Keratinocyte (primary cell): Measurements from ENCODE around the gene NDEL1.

Experiments
- EZH2 ChIP-seq: IDR thresholded peaks from one replicate; pipeline ENCODE4 v1.6.1; 2012; ENCODE audit warnings: inconsistent platforms, mild to moderate bottlenecking, low read length, moderate library complexity
- TF ChIP-seq, protein P1 (sequence below), 3 experiments: IDR thresholded peaks in 1 of 3; conservative IDR thresholded peaks in 1 of 3; optimal IDR thresholded peaks in 1 of 3; 2 replicates in 2 of 3; 3 replicates in 1 of 3; pipeline versions ENCODE3 to v1.5.1; 2011; ENCODE audit warnings: low read length in 3 of 3, mild to moderate bottlenecking in 3 of 3, moderate library complexity in 2 of 3, control low read depth in 1 of 3, inconsistent platforms in 1 of 3; ENCODE audit not compliant: insufficient read depth in 2 of 3; ENCODE audit errors: extremely low read depth in 1 of 3

DNA sequence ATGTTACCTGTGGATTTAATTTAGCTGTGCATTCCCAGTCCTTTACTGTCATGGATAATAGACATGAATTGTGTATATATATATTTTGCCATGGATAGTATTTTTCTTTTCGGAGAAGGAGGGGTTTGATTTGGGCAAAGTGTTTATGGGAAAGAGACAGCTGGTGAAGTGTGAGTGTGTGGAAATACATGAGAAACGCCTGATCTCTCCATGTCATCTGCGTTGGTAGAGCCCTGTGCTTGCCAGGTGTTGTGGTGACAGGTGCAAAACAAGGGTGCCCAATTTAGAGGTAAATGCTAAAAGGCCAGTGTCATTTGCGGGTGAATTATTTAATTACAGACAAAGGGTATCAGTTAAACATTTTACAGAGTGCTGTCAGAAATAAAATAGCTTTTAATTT, 23.4 kb downstream of the NDEL1 start:
- TF ChIP-seq, protein P1, sequence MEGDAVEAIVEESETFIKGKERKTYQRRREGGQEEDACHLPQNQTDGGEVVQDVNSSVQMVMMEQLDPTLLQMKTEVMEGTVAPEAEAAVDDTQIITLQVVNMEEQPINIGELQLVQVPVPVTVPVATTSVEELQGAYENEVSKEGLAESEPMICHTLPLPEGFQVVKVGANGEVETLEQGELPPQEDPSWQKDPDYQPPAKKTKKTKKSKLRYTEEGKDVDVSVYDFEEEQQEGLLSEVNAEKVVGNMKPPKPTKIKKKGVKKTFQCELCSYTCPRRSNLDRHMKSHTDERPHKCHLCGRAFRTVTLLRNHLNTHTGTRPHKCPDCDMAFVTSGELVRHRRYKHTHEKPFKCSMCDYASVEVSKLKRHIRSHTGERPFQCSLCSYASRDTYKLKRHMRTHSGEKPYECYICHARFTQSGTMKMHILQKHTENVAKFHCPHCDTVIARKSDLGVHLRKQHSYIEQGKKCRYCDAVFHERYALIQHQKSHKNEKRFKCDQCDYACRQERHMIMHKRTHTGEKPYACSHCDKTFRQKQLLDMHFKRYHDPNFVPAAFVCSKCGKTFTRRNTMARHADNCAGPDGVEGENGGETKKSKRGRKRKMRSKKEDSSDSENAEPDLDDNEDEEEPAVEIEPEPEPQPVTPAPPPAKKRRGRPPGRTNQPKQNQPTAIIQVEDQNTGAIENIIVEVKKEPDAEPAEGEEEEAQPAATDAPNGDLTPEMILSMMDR (optimal IDR thresholded peaks at IDR 0.05 in 1 of 3, IDR thresholded peaks at IDR 0.05 in 1 of 3, conservative IDR thresholded peaks at IDR 0.05 in 1 of 3; ENCODE audit: extremely low read depth in 1 of 3, insufficient read depth in 2 of 3, low read length in 3 of 3): no peak
- no peak for TF ChIP-seq EZH2
